ENCODE data around the gene VPS26B.
"Not testable (repeated sequence)": the region's sequence is repeated elsewhere in the genome, so short reads cannot be mapped to it uniquely, and the experiment has no call there.

The VPS26B gene

DNA sequence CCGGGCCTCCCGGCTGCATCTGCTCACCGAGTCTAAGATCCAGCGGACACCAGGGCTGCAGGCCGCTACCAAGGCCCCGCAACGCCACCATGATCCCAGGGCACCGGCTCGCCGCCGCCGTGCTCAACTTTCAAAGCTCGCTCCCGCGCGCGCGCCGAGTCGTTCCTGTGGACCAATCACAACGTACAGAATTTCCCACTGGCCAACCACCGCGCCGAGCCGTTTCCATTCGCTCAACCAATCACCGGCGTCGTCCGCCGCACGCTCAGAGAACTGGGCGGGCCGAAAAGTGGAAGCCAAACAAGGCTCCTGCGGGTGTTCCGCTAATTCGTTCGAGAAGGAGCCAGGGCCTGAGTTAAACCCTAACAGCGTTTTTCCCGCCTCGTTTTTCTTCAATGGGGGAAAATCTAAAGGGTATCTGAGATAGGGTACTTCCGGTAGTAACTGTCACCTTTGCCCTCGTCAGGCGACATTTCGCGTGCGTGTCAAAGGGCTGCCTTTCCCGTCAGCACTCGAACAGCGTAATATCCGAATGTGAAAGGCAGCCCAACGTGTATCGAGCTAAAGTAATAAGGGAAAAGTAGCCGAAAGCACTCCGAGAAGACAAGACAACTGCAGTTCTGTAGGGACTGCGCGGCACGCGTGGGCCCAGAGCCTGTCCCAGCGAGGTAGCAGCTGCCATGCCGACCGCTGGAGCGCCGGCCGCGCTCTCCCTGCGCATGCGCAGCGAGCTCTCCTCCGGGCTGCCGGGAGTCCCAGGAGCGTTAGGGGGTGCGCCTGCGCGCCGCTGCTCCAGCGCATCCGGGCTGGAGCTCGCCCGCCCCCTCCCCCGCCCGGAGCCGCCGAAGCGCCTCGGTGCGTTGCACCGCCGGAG lies at the start of gene VPS26B, which contains the start of gene NCAPD3:
Gene VPS26B, plus strand, starts transcription at position 836 of the 874 bp plus-strand sequence. CDS start 452 bp downstream, outside the sequence.
Gene NCAPD3, minus strand, starts transcription at position 132 of the 874 bp plus-strand sequence. Its CDS starts 41 bp downstream, at position 91.
- peaks cover 0 to 4% of the 10 kb centered on the region in 2 donors for H3K36me3 ChIP-seq (ENCODE audit: control insufficient read depth in 1 of 2, insufficient read depth in 2 of 2, low read length in 2 of 2)
- H3K4me1 ChIP-seq (ENCODE audit: control insufficient read depth in 1 of 2, insufficient read depth in 2 of 2, low read length in 2 of 2) = peaks cover 26 to 35% of the 10 kb centered on the region in 2 donors
- H3K27ac ChIP-seq (ENCODE audit: low read depth, low read length) = peak within 1 kb of the TSS; percentile 96
- no peaks in the 10 kb centered on the region for H3K27me3 ChIP-seq (ENCODE audit: control insufficient read depth in 1 of 2, insufficient read depth in 2 of 2, low read length in 2 of 2)
- H3K9ac ChIP-seq (ENCODE audit: low read depth in 1 of 2, low read length in 2 of 2) = peak within 1 kb of the TSS; percentile 92 to 93
- H3K9me3 ChIP-seq (ENCODE audit: control insufficient read depth in 1 of 2, low read length in 2 of 2) = no peaks in the 10 kb centered on the region
- H3K4me3 ChIP-seq (ENCODE audit: low read depth in 1 of 2, low read length in 2 of 2) = peak within 1 kb of the TSS; percentile 94 to 99

DNA sequence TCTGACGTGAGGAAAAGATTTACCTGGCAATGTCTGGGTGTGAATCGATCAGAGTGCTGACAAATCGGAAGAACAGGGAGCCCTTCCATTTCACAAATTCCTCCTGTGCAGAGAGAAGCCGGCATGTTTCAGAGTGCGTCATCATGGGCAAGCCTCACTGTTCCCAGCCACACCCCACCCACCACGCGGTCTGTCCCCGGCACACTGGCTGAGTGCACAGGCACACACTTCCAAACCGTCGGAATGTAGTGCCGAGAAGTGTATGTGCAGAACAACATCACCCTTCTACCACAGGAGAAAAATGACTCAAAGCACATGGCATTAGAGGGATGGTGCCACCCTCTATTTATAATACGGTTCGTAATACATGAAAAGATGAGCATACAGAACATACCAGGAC lies 48.2 kb upstream of the VPS26B start:
- Histone ChIP-seq H3K9me3 (ENCODE audit: control insufficient read depth in 1 of 2, low read length in 2 of 2) (no peaks in the 10 kb centered on the region), H3K36me3 (ENCODE audit: control insufficient read depth in 1 of 2, insufficient read depth in 2 of 2, low read length in 2 of 2) (peaks cover 20 to 58% of the 10 kb centered on the region in 2 donors), H3K4me3 (ENCODE audit: low read depth in 1 of 2, low read length in 2 of 2) (no peak overlapping the region), H3K27me3 (ENCODE audit: control insufficient read depth in 1 of 2, insufficient read depth in 2 of 2, low read length in 2 of 2) (no peaks in the 10 kb centered on the region), H3K4me1 (ENCODE audit: control insufficient read depth in 1 of 2, insufficient read depth in 2 of 2, low read length in 2 of 2) (no peaks in the 10 kb centered on the region), H3K27ac (ENCODE audit: low read depth, low read length) (no peak overlapping the region), H3K9ac (ENCODE audit: low read depth in 1 of 2, low read length in 2 of 2) (no peak overlapping the region)

DNA sequence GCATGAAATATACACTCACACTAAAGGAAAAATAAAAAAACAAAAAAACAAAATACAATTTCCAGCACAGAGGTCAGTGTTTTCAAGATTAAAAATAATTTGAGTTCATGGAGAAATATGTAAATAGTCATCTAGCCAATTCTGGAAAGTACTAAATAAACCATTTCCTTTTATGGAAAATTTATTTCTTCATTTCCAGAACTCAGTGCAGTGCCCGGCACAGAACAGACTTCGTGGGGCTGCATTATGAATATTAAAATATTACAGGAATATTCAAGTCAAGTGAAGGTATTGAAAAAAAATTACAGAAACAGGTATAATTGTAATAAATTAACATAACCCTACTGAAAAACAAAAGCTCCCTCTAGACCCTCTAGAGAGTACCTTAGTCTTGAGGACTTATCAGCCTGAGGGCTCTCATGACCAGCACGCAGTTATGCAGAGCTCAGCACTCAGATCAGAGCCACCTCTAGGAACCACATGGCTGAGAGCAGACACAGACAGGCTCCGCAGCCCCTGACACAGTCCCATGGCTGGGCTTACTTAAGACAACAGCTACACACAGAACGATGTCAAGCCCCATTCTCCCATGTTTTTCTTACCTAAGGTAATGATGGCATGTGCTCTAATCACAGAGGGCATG lies 46.3 kb upstream of the VPS26B start:
- no peak overlapping the region for H3K4me3 ChIP-seq (ENCODE audit: low read depth in 1 of 2, low read length in 2 of 2)
- H3K27me3 ChIP-seq (ENCODE audit: control insufficient read depth in 1 of 2, insufficient read depth in 2 of 2, low read length in 2 of 2) = no peaks in the 10 kb centered on the region
- no peaks in the 10 kb centered on the region for H3K9me3 ChIP-seq (ENCODE audit: control insufficient read depth in 1 of 2, low read length in 2 of 2)
- no peaks in the 10 kb centered on the region for H3K4me1 ChIP-seq (ENCODE audit: control insufficient read depth in 1 of 2, insufficient read depth in 2 of 2, low read length in 2 of 2)
- H3K36me3 ChIP-seq (ENCODE audit: control insufficient read depth in 1 of 2, insufficient read depth in 2 of 2, low read length in 2 of 2) = peaks cover 20 to 51% of the 10 kb centered on the region in 2 donors
- no peak overlapping the region for H3K9ac ChIP-seq (ENCODE audit: low read depth in 1 of 2, low read length in 2 of 2)
- no peak overlapping the region for H3K27ac ChIP-seq (ENCODE audit: low read depth, low read length)

DNA sequence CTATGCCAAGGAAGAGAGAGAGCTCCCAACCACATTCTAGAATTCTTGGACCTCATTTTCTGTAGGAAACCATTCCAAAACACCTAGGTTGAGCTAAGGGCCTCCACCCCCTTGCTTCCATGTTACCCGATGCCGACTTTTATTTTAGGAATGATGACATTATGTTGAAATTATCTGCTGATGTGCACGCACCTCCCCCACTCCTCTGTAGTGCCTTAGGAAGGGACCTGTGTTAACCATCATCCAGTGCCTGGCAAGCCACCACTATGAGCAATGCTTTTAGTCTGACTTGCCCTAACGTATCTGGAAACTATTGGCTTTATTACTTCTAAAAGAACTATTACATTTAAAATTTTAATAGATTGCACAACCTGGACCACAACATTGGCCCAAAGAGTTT lies 42.8 kb upstream of the VPS26B start:
- H3K9me3 ChIP-seq (ENCODE audit: control insufficient read depth in 1 of 2, low read length in 2 of 2) = no peaks in the 10 kb centered on the region
- peaks cover 14 to 48% of the 10 kb centered on the region in 2 donors for H3K36me3 ChIP-seq (ENCODE audit: control insufficient read depth in 1 of 2, insufficient read depth in 2 of 2, low read length in 2 of 2)
- H3K27ac ChIP-seq (ENCODE audit: low read depth, low read length) = no peak overlapping the region
- no peak overlapping the region for H3K4me3 ChIP-seq (ENCODE audit: low read depth in 1 of 2, low read length in 2 of 2)
- H3K27me3 ChIP-seq (ENCODE audit: control insufficient read depth in 1 of 2, insufficient read depth in 2 of 2, low read length in 2 of 2) = no peaks in the 10 kb centered on the region
- no peak overlapping the region for H3K9ac ChIP-seq (ENCODE audit: low read depth in 1 of 2, low read length in 2 of 2)
- no peaks in the 10 kb centered on the region for H3K4me1 ChIP-seq (ENCODE audit: control insufficient read depth in 1 of 2, insufficient read depth in 2 of 2, low read length in 2 of 2)

DNA sequence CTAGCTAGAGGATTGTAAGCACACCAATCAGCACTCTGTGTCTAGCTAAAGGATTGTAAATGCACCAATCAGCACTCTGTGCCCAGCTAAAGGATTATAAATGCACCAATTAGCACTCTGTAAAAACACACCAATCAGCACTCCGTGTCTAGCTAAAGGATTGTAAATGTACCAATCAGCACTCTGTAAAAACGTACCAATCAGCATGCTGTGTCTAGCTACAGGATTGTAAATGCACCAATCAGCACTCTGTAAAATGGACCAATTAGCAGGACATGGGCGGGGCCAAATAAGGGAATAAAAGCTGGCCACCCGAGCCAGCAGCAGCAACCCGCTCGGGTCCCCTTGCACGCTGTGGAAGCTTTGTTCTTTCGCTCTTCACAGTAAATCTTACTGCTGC lies 36.4 kb upstream of the VPS26B start:
- not testable (repeated sequence) for H3K9me3 ChIP-seq (ENCODE audit: control insufficient read depth in 1 of 2, low read length in 2 of 2); H3K4me3 ChIP-seq (ENCODE audit: low read depth in 1 of 2, low read length in 2 of 2); H3K27me3 ChIP-seq (ENCODE audit: control insufficient read depth in 1 of 2, insufficient read depth in 2 of 2, low read length in 2 of 2); H3K4me1 ChIP-seq (ENCODE audit: control insufficient read depth in 1 of 2, insufficient read depth in 2 of 2, low read length in 2 of 2); H3K9ac ChIP-seq (ENCODE audit: low read depth in 1 of 2, low read length in 2 of 2); H3K27ac ChIP-seq (ENCODE audit: low read depth, low read length)
- H3K36me3 ChIP-seq (ENCODE audit: control insufficient read depth in 1 of 2, insufficient read depth in 2 of 2, low read length in 2 of 2) = peaks cover 21 to 54% of the 10 kb centered on the region in 2 donors

DNA sequence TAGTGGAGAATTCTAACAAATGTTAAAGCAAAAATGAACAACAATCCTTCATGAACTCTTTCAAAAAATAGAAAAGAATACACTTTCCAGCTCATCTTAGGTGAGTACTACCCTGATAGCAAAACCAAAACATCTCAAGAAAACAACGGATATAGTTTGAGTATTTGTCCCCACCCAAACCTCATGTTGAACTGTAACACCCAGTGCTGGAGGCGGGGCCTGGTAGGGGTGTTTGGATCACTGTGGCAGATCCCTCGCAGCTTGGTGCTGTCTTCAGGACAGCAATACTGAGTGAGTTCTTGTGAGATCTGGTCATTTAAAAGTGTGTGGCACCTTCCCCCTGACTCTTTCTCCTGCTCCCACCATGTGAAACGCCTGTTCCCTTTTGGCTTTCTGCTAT lies 27.7 kb upstream of the VPS26B start:
- Histone ChIP-seq H3K4me3 (ENCODE audit: low read depth in 1 of 2, low read length in 2 of 2) (no peak overlapping the region), H3K36me3 (ENCODE audit: control insufficient read depth in 1 of 2, insufficient read depth in 2 of 2, low read length in 2 of 2) (peaks cover 22 to 46% of the 10 kb centered on the region in 2 donors), H3K4me1 (ENCODE audit: control insufficient read depth in 1 of 2, insufficient read depth in 2 of 2, low read length in 2 of 2) (no peaks in the 10 kb centered on the region), H3K9me3 (ENCODE audit: control insufficient read depth in 1 of 2, low read length in 2 of 2) (no peaks in the 10 kb centered on the region), H3K27ac (ENCODE audit: low read depth, low read length) (no peak overlapping the region), H3K9ac (ENCODE audit: low read depth in 1 of 2, low read length in 2 of 2) (no peak overlapping the region), H3K27me3 (ENCODE audit: control insufficient read depth in 1 of 2, insufficient read depth in 2 of 2, low read length in 2 of 2) (no peaks in the 10 kb centered on the region)

DNA sequence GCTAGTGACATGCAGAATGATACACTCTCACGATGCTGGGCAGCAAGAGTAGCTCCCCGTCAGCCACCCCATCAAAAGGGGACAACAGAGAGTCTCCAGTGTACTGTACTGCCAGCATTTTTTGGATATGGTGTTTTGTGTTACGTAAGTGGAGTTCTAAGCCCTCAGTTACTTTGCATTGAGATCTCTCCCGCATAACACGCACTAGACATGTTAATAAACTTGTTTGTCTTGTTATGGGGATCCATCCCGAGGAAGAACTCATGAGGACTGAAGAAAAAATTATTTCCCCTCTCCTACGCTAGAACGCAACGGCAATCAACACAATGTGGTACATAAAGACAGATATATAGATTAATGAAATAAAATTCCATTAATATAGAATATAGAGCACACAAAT lies 24.9 kb upstream of the VPS26B start:
- H3K27me3 ChIP-seq (ENCODE audit: control insufficient read depth in 1 of 2, insufficient read depth in 2 of 2, low read length in 2 of 2) = no peaks in the 10 kb centered on the region
- no peak overlapping the region for H3K27ac ChIP-seq (ENCODE audit: low read depth, low read length)
- H3K9me3 ChIP-seq (ENCODE audit: control insufficient read depth in 1 of 2, low read length in 2 of 2) = no peaks in the 10 kb centered on the region
- no peak overlapping the region for H3K9ac ChIP-seq (ENCODE audit: low read depth in 1 of 2, low read length in 2 of 2)
- H3K36me3 ChIP-seq (ENCODE audit: control insufficient read depth in 1 of 2, insufficient read depth in 2 of 2, low read length in 2 of 2) = peaks cover 11 to 48% of the 10 kb centered on the region in 2 donors
- H3K4me1 ChIP-seq (ENCODE audit: control insufficient read depth in 1 of 2, insufficient read depth in 2 of 2, low read length in 2 of 2) = no peaks in the 10 kb centered on the region
- no peak overlapping the region for H3K4me3 ChIP-seq (ENCODE audit: low read depth in 1 of 2, low read length in 2 of 2)

DNA sequence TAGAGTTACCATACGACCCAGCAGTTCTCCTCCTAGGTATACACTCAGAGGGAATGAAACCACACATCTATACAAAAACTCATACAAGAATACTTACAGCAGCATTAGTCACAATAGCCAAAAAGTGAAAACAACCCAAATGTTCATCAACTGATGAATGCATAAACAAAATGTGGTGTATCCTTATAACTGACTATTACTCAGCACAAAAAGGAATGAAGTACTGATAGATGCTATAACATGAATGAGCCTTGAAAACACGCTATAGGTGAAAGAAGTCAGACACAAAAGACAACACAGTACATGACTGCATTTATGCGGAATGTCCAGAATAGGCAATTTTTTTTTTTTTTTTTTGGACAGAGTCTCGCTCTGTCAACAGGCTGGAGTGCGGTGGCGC lies 23.8 kb upstream of the VPS26B start:
- Histone ChIP-seq H3K27me3 (ENCODE audit: control insufficient read depth in 1 of 2, insufficient read depth in 2 of 2, low read length in 2 of 2) (no peaks in the 10 kb centered on the region), H3K27ac (ENCODE audit: low read depth, low read length) (no peak overlapping the region), H3K4me3 (ENCODE audit: low read depth in 1 of 2, low read length in 2 of 2) (no peak overlapping the region), H3K36me3 (ENCODE audit: control insufficient read depth in 1 of 2, insufficient read depth in 2 of 2, low read length in 2 of 2) (peaks cover 11 to 48% of the 10 kb centered on the region in 2 donors), H3K9ac (ENCODE audit: low read depth in 1 of 2, low read length in 2 of 2) (no peak overlapping the region), H3K9me3 (ENCODE audit: control insufficient read depth in 1 of 2, low read length in 2 of 2) (no peaks in the 10 kb centered on the region), H3K4me1 (ENCODE audit: control insufficient read depth in 1 of 2, insufficient read depth in 2 of 2, low read length in 2 of 2) (no peaks in the 10 kb centered on the region)

DNA sequence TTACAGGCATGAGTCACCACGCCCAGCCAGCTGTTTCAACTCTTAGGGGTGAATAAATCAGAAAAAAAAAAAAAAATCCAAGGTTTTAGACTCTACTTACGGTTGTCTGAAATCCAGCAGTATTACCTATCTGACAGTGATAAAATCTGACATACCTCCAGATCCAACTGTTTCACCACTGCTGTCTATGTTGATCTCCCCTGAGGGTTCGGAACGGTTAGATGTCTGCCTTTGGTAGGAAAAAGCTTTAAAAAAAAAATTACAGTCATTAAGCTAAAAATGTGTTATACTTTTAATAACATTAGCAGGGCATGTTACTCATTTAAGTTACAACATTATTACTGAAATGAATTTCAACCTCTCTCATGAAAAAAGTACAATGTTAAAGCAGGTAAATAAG lies 21.8 kb upstream of the VPS26B start:
- H3K36me3 ChIP-seq (ENCODE audit: control insufficient read depth in 1 of 2, insufficient read depth in 2 of 2, low read length in 2 of 2) = peaks cover 22 to 54% of the 10 kb centered on the region in 2 donors
- no peaks in the 10 kb centered on the region for H3K27me3 ChIP-seq (ENCODE audit: control insufficient read depth in 1 of 2, insufficient read depth in 2 of 2, low read length in 2 of 2)
- H3K27ac ChIP-seq (ENCODE audit: low read depth, low read length) = no peak overlapping the region
- H3K4me1 ChIP-seq (ENCODE audit: control insufficient read depth in 1 of 2, insufficient read depth in 2 of 2, low read length in 2 of 2) = no peaks in the 10 kb centered on the region
- no peak overlapping the region for H3K9ac ChIP-seq (ENCODE audit: low read depth in 1 of 2, low read length in 2 of 2)
- no peaks in the 10 kb centered on the region for H3K9me3 ChIP-seq (ENCODE audit: control insufficient read depth in 1 of 2, low read length in 2 of 2)
- H3K4me3 ChIP-seq (ENCODE audit: low read depth in 1 of 2, low read length in 2 of 2) = no peak overlapping the region

DNA sequence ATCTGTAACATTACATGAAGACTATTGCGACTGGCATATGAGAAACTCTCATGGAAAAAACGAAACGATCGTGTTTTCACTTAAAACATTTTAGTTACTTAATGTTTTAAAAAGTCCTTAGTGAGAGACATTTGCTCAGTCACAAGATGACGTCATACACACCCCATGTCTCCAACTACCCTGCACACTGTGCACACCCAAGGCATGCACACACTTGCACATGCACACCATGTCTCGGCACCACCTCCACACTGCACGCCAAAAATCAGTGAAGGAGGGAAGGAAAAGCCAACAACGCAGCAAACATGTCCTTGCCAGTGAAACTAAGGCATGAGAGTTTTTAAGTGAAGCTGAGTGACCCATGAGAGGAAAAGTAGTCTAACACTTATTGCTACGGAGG lies 18.7 kb upstream of the VPS26B start:
- H3K27me3 ChIP-seq (ENCODE audit: control insufficient read depth in 1 of 2, insufficient read depth in 2 of 2, low read length in 2 of 2) = no peaks in the 10 kb centered on the region
- no peak overlapping the region for H3K27ac ChIP-seq (ENCODE audit: low read depth, low read length)
- H3K9ac ChIP-seq (ENCODE audit: low read depth in 1 of 2, low read length in 2 of 2) = no peak overlapping the region
- no peaks in the 10 kb centered on the region for H3K9me3 ChIP-seq (ENCODE audit: control insufficient read depth in 1 of 2, low read length in 2 of 2)
- H3K4me1 ChIP-seq (ENCODE audit: control insufficient read depth in 1 of 2, insufficient read depth in 2 of 2, low read length in 2 of 2) = no peaks in the 10 kb centered on the region
- H3K4me3 ChIP-seq (ENCODE audit: low read depth in 1 of 2, low read length in 2 of 2) = no peak overlapping the region
- H3K36me3 ChIP-seq (ENCODE audit: control insufficient read depth in 1 of 2, insufficient read depth in 2 of 2, low read length in 2 of 2) = peaks cover 24 to 61% of the 10 kb centered on the region in 2 donors

Measured in duodenal mucosa (tissue), 2 donors.